DOHH2 (cell line): ENCODE data around the gene TRIM25.

Experiments
- EZH2phosphoT487 ChIP-seq: fragments of 200-600 bp; sonication (generic); IDR thresholded peaks from 2 replicates; pipeline ENCODE4 v1.6.1; 2017; ENCODE audit warnings: borderline replicate concordance, mild to moderate bottlenecking, antibody characterized with exemption, low read length, moderate library complexity, mixed read lengths
- TF ChIP-seq, protein P1 (sequence below): fragments of 200-600 bp; sonication (generic); IDR thresholded peaks from one replicate; pipeline ENCODE4 v1.5.1; 2014; ENCODE audit warnings: antibody characterized with exemption, mild to moderate bottlenecking, low read depth, low read length; ENCODE audit not compliant: poor library complexity, severe bottlenecking

DNA sequence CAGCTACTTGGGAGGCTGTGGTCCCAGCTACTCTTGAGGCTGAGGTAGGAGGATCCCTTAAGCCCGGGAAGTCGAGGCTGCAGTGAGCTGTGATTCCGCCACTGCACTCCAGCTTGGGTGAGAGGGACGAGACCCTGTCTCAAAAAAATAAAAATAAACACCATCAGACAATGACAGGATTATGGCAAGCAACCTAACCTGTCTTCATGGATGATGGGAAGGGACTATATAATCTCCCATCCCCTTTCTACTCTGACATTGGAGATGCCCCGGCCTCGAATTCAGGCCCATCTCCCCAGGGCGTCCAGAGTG lies 893 bp downstream of the TRIM25 start:
- TF ChIP-seq, protein P1, sequence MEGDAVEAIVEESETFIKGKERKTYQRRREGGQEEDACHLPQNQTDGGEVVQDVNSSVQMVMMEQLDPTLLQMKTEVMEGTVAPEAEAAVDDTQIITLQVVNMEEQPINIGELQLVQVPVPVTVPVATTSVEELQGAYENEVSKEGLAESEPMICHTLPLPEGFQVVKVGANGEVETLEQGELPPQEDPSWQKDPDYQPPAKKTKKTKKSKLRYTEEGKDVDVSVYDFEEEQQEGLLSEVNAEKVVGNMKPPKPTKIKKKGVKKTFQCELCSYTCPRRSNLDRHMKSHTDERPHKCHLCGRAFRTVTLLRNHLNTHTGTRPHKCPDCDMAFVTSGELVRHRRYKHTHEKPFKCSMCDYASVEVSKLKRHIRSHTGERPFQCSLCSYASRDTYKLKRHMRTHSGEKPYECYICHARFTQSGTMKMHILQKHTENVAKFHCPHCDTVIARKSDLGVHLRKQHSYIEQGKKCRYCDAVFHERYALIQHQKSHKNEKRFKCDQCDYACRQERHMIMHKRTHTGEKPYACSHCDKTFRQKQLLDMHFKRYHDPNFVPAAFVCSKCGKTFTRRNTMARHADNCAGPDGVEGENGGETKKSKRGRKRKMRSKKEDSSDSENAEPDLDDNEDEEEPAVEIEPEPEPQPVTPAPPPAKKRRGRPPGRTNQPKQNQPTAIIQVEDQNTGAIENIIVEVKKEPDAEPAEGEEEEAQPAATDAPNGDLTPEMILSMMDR, result no peak
- TF ChIP-seq EZH2phosphoT487, result no peak
